NCI-H1694 (cell line): ENCODE results near the gene STOX2.

ENCODE experiments used
- DNase-seq: peaks from one replicate; lab custom pipeline; 2025; lab: John Stamatoyannopoulos, UW

Gene STOX2

DNA sequence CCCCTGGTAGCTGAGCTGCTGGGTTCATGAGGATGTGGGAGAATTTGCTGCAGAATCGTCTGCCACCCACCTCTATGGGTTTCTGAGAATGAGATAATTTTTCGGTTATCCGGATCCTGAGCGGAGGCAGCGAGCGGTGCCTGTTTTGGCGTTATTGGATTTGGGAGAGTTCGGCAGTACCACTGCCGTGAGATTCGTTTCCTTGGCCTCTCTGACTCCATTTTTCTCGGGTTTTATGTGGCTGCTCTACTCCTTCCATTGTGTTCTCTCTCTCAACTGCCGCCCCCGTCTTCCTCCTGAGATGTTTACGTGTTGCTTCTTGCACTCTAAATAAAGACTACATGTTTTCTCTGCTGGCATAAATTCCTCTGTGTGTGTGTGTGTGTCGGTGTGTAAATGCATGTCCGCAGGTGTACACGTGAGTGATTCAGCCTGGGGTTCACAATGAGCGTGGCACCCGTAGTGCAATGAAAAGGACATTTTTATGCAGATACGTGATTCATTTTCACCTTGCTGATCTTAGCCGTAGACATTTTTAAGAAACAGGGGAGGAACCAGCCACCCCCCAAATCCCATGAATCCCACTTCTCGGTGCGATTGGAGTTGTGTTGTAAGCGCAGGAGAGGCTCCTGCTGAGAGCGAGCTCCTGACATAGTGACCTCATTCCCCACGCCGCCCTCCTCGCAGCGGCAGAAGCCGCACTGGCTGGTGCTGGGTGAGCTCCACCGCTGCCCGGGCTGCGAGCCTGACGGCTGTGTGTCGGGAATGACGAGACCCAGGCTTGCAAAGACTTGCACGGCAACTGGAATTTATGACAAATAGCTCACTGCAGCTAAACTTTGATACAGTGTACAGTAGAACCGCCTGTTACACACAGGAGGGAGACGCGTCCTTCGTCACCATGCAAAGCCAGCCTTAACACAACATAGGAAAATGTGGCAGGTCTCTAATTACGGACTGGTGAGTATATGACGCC lies 82.2 kb downstream of the STOX2 start:
- no peak for DNase-seq

DNA sequence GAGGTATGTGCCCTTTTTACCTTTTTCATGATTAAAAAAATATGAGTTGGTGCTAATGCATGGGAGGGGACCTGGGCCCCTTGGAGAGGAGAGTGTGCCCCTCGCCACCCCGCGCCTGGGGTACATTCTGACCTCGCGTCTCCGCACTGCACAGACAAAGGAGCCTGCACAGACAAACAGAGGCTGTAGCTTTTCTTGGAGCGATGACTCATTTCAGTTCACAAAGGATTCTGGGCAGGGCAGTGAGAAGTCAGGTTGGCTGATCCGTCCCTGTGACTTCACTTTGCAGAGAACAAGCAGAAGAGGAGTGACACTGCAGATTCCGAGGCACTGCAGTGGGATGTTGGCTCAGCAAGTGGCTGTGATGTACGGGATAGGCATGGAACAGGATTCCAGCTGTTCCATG lies 82.9 kb downstream of the STOX2 start:
- no peak for DNase-seq

GRCh38 chr4:183988874-183989273 lies 83.8 kb downstream of the STOX2 start:
- no peak for DNase-seq

DNA sequence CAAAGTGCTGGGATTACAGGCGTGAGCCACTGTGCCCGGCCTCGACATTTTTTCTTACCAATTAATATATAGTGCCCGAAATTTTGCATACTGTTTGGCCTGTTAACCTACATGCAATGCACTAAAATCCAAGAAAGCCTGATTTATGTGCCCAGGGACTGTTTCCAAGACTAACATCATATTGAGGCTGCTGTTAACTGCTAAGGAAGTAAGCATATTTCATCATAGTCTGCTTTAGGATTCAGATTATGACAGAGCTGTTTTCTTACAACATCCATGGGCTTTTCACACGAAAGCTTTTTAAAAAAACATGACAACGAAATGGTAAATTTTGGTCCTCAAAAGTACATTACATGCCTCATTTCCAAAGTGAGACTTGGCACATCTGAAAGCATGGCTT lies 84.4 kb downstream of the STOX2 start:
- DNase-seq = no peak

DNA sequence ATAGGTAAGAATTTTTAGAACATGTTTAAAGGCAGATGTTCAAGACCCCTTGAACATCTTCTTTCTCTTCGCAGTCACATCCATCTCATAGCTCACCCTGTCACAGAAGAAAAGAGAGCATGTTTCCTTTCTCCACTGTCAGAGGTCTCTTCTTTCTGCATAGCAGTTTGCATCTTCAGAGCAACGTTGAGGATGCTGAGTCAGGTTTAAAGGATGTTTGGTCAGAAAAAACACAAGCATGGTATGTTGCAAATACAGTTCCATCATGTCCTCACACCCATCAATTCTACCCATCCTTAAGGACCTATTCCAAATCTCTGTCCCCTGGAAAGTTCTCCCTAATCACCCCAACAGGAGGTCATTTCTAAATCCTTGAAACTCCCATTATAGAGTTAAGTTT lies 84.8 kb downstream of the STOX2 start:
- no peak for DNase-seq

DNA sequence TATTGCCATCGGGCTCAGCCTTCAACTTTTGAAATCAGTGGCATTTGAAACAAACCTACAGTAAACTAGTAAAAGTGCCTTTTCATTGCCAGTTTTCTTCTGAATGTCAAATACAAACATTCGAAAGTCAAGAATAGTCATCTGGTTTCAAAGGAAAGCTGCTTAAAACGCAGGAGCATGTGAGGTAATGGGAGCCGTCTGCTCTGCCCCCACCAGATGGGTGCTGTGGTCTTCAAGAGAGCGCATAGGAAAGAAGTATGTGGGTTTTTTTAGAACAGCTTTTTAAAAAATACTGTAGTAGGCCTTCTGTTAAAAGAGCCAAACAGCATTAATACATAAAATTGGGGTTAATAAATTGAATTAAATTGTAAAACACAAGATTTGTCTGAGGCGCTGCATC lies 88.6 kb downstream of the STOX2 start:
- no peak for DNase-seq

- no peak for DNase-seq
These were observed 90.5 kb downstream of the STOX2 start for GRCh38 chr4:183995570-183995969.

GRCh38 chr4:183996868-183997267 lies 91.8 kb downstream of the STOX2 start:
- DNase-seq = no peak

- DNase-seq = no peak
These were observed 94.3 kb downstream of the STOX2 start for GRCh38 chr4:183999435-183999834.

- DNase-seq = no peak
These were observed 95.6 kb downstream of the STOX2 start for GRCh38 chr4:184000457-184001396.

DNA sequence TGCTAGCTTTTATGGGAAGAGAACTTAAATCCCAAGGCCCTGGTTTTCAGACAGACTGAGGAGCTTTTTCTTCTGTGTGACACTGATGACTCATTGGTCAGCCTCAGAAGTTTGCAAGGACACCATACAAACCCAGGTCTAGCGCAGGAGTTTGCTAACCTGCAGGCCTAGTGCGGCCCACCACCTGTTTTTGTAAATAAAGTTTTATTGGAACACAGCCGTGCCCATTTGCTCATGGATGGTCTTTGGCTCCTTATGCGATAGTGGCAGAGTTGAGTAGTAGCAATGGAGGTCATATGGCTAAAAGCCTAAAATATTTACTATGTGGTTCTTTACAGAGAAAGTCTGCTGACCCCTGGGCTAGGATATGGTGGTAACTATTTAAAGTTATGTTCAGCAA lies 98.3 kb downstream of the STOX2 start:
- DNase-seq = no peak

DNA sequence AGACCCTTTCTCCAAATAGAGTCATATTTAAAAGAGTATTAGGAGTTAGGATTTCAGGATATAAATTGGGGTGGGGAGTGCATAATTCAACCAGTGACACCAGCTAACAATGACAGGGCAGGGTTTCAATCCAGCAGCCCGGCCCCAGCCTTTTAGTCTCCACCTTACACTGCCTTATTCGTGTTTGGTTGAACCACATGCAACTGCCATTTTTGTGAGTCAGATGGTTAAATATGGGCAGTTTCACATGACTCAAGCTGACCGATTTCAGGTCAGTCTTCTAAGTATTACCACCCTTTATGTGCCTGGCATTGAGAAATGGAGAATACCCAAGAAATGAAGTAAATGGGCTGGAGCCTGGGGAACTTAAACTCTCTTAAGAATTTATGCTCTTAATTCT lies 102.8 kb downstream of the STOX2 start:
- DNase-seq = no peak

GRCh38 chr4:184010696-184011095 lies 105.6 kb downstream of the STOX2 start:
- no peak for DNase-seq

DNA sequence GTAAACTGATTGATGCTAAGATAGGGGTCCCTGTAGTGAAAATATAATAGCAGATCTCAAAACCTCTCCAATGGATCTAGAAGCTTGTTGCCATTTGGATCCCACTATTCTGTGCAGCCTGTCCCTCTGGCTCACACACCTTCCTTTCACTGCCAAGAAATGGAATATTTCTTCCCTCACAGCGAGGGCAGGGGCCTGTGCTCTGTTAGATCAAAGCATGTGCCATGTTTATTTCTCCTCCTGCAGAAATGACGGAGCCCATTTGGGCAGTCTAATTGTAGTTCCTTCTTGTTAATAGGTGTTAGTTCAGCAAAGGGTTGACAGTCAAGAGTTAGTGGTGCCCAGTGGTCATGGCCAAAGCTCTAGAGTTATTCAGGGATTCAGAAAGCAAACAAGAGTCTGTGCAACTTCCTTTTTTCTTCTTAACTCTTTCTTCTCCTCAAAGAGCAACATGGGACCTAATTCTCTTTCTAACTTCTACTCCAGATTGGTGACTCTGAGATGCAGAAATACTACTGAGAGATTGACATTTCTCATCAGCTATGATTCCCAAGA lies 106.8 kb downstream of the STOX2 start:
- DNase-seq = no peak

- DNase-seq = no peak
These were observed 107.8 kb downstream of the STOX2 start for GRCh38 chr4:184012937-184013336.

DNA sequence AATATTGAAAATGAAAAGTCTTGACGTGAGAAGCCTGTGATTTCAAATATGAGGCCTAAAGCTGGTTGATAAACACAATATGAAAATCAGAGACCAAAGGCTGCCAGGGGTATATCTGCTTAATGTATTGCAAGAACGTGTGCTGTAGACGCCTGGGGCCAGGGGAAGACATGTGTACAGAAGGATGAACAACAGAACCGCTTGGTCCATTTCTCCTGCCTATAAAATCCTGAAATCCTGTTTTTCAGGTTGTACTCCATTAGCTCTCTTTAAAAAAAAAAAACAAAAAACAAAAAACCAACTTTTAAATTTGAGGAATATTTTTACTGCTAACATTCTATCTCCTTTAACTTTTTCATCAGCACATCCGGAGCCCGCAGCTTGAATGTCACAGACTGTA lies 109.2 kb downstream of the STOX2 start:
- no peak for DNase-seq

GRCh38 chr4:184016759-184017668 lies 111.9 kb downstream of the STOX2 start:
- no peak for DNase-seq

GRCh38 chr4:184019076-184019475 lies 114.0 kb downstream of the STOX2 start:
- no peak for DNase-seq

- DNase-seq = no peak
These were observed 114.8 kb downstream of the STOX2 start for GRCh38 chr4:184019667-184020623.

GRCh38 chr4:184021389-184021788 lies 116.3 kb downstream of the STOX2 start:
- no peak for DNase-seq
